ENCODE measurements around the gene SLC1A4.

GRCh38 chr2:64976276-64976675 lies 12.9 kb upstream of the SLC1A4 start:
- TF ChIP-seq POLR2AphosphoS5 (IDR thresholded peaks at IDR 0.05; ENCODE audit: low read depth, low read length) (no peak), POU2F2 (IDR thresholded peaks at IDR 0.05; ENCODE audit: low read depth, low read length) (no peak), POLR2A (IDR thresholded peaks at IDR 0.05; ENCODE audit: low read depth, low read length) (no peak), TAF1 (IDR thresholded peaks at IDR 0.05; ENCODE audit: low read depth, low read length) (no peak), PAX5 (IDR thresholded peaks at IDR 0.05; ENCODE audit: insufficient read depth, low read length, severe bottlenecking) (no peak), SPI1 (IDR thresholded peaks at IDR 0.05; ENCODE audit: low read depth, low read length) (no peak)
